NCI-H774 (cell line): ENCODE results near the gene SHMT2.

Experiments used
- DNase-seq: peaks from one replicate; lab custom pipeline; 2025; lab: John Stamatoyannopoulos, UW

The SHMT2 gene

GRCh38 chr12:57229634-57230380 is at the start of gene SHMT2:
TSS of gene SHMT2 (plus strand) at chr12:57229711. CDS start at chr12:57229779, 68 bp downstream.
- peak; percentile 95 for DNase-seq

GRCh38 chr12:57180321-57180989 is 49.1 kb upstream of the SHMT2 start:
- no peak for DNase-seq

GRCh38 chr12:57181072-57181471 is 48.4 kb upstream of the SHMT2 start:
- no peak for DNase-seq

GRCh38 chr12:57181561-57182155 is 47.9 kb upstream of the SHMT2 start:
- no peak for DNase-seq

- DNase-seq, result peak; percentile 74
Observed at GRCh38 chr12:57182918-57183575, 46.5 kb upstream of the SHMT2 start.

GRCh38 chr12:57183939-57184725 is 45.4 kb upstream of the SHMT2 start:
- no peak for DNase-seq

GRCh38 chr12:57185403-57185802 is 44.1 kb upstream of the SHMT2 start:
- DNase-seq, result no peak

GRCh38 chr12:57185906-57186508 is 43.5 kb upstream of the SHMT2 start:
- no peak for DNase-seq

GRCh38 chr12:57187222-57188089 is 42.1 kb upstream of the SHMT2 start:
- no peak for DNase-seq

- DNase-seq, result no peak
Observed at GRCh38 chr12:57188090-57188425, 41.5 kb upstream of the SHMT2 start.

GRCh38 chr12:57190037-57190436 is 39.5 kb upstream of the SHMT2 start:
- no peak for DNase-seq

- DNase-seq, result no peak
Observed at GRCh38 chr12:57190821-57191220, 38.7 kb upstream of the SHMT2 start.

GRCh38 chr12:57191410-57191809 is 38.1 kb upstream of the SHMT2 start:
- DNase-seq, result no peak

- no peak for DNase-seq
Observed at GRCh38 chr12:57192920-57193319, 36.6 kb upstream of the SHMT2 start.

- DNase-seq, result no peak
Observed at GRCh38 chr12:57193706-57194245, 35.7 kb upstream of the SHMT2 start.

GRCh38 chr12:57194253-57194652 is 35.3 kb upstream of the SHMT2 start:
- no peak for DNase-seq

GRCh38 chr12:57195186-57195585 is 34.3 kb upstream of the SHMT2 start:
- no peak for DNase-seq

GRCh38 chr12:57195611-57196371 is 33.7 kb upstream of the SHMT2 start:
- DNase-seq, result no peak

GRCh38 chr12:57196439-57196838 is 33.1 kb upstream of the SHMT2 start:
- no peak for DNase-seq

- no peak for DNase-seq
Observed at GRCh38 chr12:57196956-57197355, 32.6 kb upstream of the SHMT2 start.
